Loucy (cell line): ENCODE measurements around the gene CCDC102A.

Source experiments
- H2AFZ ChIP-seq: fragments of 200-600 bp; sonication (generic); 2 replicates; pipeline ENCODE4 v1.6.0; 2016; ENCODE audit warnings: antibody characterized with exemption, mild to moderate bottlenecking, low read length, moderate library complexity
- H3F3A ChIP-seq: fragments of 200-600 bp; 2 replicates; pipeline ENCODE4 v1.6.0; 2016; ENCODE audit warnings: antibody characterized with exemption, low read depth, mild to moderate bottlenecking
- H3K27me3 ChIP-seq: fragments of 200-600 bp; sonication (generic); 2 replicates; pipeline ENCODE4 v1.6.1; 2014; ENCODE audit warnings: low read length, mild to moderate bottlenecking; ENCODE audit not compliant: insufficient read depth, poor library complexity, severe bottlenecking
- H3K36me3 ChIP-seq: fragments of 200-600 bp; sonication (generic); 2 replicates; pipeline ENCODE4 v1.6.1; 2016; ENCODE audit warnings: low read length; ENCODE audit not compliant: insufficient read depth
- H3K4me1 ChIP-seq: fragments of 200-600 bp; sonication (generic); 2 replicates; pipeline ENCODE4 v1.5.1; 2014; ENCODE audit warnings: low read length, mild to moderate bottlenecking; ENCODE audit not compliant: insufficient read depth, poor library complexity, severe bottlenecking
- H3K4me2 ChIP-seq: fragments of 200-600 bp; sonication (generic); 2 replicates; pipeline ENCODE4 v1.6.0; 2014; ENCODE audit warnings: antibody characterized with exemption, low read length, low read depth, mild to moderate bottlenecking; ENCODE audit not compliant: poor library complexity, severe bottlenecking
- H3K4me3 ChIP-seq: fragments of 200-600 bp; sonication (generic); 2 replicates; pipeline ENCODE4 v1.5.1; 2014; ENCODE audit warnings: low read length, mild to moderate bottlenecking, mixed read lengths; ENCODE audit not compliant: poor library complexity, severe bottlenecking
- H3K79me2 ChIP-seq: fragments of 200-600 bp; sonication (generic); 2 replicates; pipeline ENCODE4 v1.6.1; 2014; ENCODE audit warnings: low read length; ENCODE audit not compliant: insufficient read depth
- H3K9ac ChIP-seq: fragments of 200-600 bp; sonication (generic); 2 replicates; pipeline ENCODE4 v1.6.0; 2014; ENCODE audit warnings: mild to moderate bottlenecking, low read depth, low read length, moderate library complexity; ENCODE audit not compliant: poor library complexity, severe bottlenecking
- H3K9me2 ChIP-seq: fragments of 200-600 bp; sonication (generic); replicated peaks from 2 replicates; pipeline ENCODE4 v1.6.1; 2016; ENCODE audit warnings: low read depth, low read length, mixed read lengths
- H3K9me3 ChIP-seq: fragments of 200-600 bp; sonication (generic); 2 replicates; pipeline ENCODE4 v1.6.1; 2014; ENCODE audit warnings: mild to moderate bottlenecking, antibody characterized with exemption, low read length, low read depth; ENCODE audit not compliant: insufficient read depth
- H4K20me1 ChIP-seq: fragments of 200-600 bp; sonication (generic); 2 replicates; pipeline ENCODE4 v1.6.0; 2014; ENCODE audit warnings: antibody characterized with exemption, low read length, mild to moderate bottlenecking; ENCODE audit not compliant: insufficient read depth, poor library complexity, severe bottlenecking
- EZH2phosphoT487 ChIP-seq: fragments of 200-600 bp; IDR thresholded peaks from 2 replicates; pipeline ENCODE4 v1.6.1; 2018; ENCODE audit warnings: antibody characterized with exemption, mild to moderate bottlenecking, moderate library complexity, borderline replicate concordance
- TF ChIP-seq, protein P1 (sequence below): fragments of 200-600 bp; sonication (generic); conservative IDR thresholded peaks from 2 replicates; pipeline ENCODE4 v1.5.1; 2014; ENCODE audit warnings: mild to moderate bottlenecking, antibody characterized with exemption, low read length

The CCDC102A gene

DNA sequence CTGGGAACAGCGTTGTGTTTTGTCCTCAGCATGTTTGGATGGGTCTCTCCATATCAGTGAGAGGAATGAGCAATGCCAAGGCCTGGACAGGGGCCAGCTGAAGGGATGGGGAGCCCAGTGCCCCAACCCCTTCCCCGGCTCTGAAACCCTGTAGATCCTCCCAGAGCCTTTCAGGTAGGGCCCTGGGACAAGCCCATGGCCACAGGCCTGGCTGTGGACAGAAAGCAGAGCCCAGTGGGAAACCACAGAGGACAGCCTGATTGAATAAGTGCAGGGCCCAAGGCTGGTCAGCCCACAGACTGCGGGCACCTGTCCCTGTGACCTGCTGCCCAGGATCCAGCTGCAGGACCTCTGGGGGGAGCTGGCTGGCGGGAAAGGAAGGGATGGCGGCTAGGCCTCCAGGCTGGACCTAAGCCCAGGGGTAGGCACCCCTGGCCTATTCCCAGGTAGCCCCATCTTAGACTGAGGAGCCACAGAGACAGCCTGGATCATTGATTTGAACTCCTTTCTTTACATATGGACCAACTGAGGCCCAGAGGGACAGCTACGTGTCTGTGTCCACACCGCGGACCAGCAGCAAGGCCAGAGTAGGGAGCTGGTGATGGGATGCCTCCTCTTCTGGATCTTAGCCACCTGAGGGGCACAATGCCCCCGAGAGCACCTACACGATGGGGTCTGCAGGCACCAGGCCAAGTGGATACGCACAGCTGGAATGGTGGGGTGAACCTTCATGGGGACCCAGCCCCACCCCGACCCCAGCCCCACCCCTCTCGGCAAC lies 1.3 kb downstream of the CCDC102A start:
- Histone ChIP-seq H3K27me3 (no peaks in the 10 kb centered on the region), H3F3A (0 out of 2 replicates have a peak, but pooled peaks cover 4% of the 10 kb centered on the region), H3K4me1 (peaks cover 82% of the 10 kb centered on the region), H3K4me2 (peak overlapping the region; percentile 77), H4K20me1 (no peaks in the 10 kb centered on the region), H3K9ac (peak overlapping the region; percentile 90), H2AFZ (no peak overlapping the region), H3K79me2 (peaks cover 67% of the 10 kb centered on the region), H3K9me2 (no peaks in the 10 kb centered on the region), H3K9me3 (no peaks in the 10 kb centered on the region), H3K36me3 (no peaks in the 10 kb centered on the region), H3K4me3 (peak overlapping the region; percentile 89)
- no peak for TF ChIP-seq EZH2phosphoT487
- TF ChIP-seq, protein P1, sequence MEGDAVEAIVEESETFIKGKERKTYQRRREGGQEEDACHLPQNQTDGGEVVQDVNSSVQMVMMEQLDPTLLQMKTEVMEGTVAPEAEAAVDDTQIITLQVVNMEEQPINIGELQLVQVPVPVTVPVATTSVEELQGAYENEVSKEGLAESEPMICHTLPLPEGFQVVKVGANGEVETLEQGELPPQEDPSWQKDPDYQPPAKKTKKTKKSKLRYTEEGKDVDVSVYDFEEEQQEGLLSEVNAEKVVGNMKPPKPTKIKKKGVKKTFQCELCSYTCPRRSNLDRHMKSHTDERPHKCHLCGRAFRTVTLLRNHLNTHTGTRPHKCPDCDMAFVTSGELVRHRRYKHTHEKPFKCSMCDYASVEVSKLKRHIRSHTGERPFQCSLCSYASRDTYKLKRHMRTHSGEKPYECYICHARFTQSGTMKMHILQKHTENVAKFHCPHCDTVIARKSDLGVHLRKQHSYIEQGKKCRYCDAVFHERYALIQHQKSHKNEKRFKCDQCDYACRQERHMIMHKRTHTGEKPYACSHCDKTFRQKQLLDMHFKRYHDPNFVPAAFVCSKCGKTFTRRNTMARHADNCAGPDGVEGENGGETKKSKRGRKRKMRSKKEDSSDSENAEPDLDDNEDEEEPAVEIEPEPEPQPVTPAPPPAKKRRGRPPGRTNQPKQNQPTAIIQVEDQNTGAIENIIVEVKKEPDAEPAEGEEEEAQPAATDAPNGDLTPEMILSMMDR, result no peak

DNA sequence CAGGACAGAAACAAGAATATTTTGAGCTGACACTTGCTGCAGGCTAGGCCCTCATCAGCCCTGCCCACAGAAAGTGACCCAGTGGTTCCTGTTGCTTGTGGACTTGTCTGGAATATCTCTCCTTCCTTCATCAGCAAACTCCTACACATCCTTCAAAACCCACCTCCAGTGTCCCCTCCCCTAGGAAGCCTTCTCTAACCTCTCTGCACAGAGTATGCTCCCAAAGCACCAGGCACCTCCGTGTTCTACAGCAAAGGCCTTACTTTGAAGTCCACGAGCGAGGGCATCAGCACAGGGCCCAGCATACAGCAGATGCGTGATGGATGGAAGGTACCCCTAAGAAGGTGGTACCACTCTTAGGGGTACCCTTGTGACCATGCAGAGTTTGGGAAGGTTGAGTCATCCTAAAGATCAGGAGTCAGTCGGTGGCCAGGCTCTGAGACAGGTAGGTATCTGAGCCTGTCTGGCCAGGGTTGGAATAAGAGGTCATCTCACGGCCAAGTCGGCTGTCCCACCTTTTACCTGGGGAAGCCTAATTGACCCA lies 2.0 kb downstream of the CCDC102A start:
- H4K20me1 ChIP-seq, result no peaks in the 10 kb centered on the region
- H3K27me3 ChIP-seq, result no peaks in the 10 kb centered on the region
- H3K4me2 ChIP-seq, result peak overlapping the region; percentile 77
- TF ChIP-seq EZH2phosphoT487, result no peak
- TF ChIP-seq, protein P1, result no peak
- peaks cover 87% of the 10 kb centered on the region for H3K4me1 ChIP-seq
- H3K9me2 ChIP-seq, result no peaks in the 10 kb centered on the region
- peaks cover 71% of the 10 kb centered on the region for H3K79me2 ChIP-seq
- H3K9me3 ChIP-seq, result no peaks in the 10 kb centered on the region
- no peak overlapping the region for H2AFZ ChIP-seq
- peak overlapping the region; percentile 90 for H3K9ac ChIP-seq
- peaks cover 9% of the 10 kb centered on the region; the same call in 1 of the 2 replicates for H3F3A ChIP-seq
- peak overlapping the region; percentile 89 for H3K4me3 ChIP-seq
- no peaks in the 10 kb centered on the region for H3K36me3 ChIP-seq

DNA sequence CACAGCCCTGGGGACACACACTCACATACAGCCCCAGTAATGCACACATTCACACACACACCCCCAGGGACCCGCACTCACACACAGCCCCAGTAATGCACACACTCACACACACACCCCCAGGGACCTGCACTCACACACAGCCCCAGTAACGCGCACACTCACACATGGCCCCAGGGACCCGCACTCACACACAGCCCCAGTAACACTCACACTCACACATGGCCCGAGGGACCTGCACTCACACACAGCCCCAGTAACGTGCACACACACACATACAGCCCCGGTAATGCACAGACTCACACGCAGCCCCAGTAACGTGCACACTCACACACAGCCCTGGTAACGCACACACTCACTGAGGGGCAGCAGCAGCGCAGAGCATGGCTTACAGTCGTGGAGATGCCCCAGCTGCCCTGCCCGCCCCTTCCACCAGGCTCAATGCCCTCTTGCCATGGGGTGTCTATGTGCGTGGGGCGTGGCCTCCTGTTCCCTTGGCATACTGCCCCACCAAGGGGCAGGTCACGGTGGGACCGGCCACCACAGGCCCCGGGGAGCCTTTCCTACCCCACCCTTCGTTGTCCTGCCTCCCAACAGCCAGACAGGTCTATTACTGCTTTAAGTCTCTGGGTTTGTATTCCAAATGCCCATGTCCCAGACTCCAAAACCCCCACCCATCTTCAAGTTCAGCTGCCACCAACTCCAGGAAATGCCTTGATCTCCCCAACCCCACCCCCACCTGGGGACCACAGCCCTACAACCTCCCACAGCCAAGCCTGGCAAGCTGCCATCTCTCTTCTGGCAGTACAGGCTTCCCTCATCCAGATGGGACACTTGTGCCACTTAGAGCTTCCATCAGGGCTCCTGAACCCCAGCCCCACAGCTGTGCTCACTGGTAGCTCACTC lies 2.7 kb downstream of the CCDC102A start:
- TF ChIP-seq, protein P1, result no peak
- no peak for TF ChIP-seq EZH2phosphoT487
- no peaks in the 10 kb centered on the region for H4K20me1 ChIP-seq
- peaks cover 10% of the 10 kb centered on the region; the same call in 1 of the 2 replicates for H3F3A ChIP-seq
- peak overlapping the region; percentile 77 for H3K4me2 ChIP-seq
- H3K9me3 ChIP-seq, result no peaks in the 10 kb centered on the region
- H3K79me2 ChIP-seq, result peaks cover 74% of the 10 kb centered on the region
- peak overlapping the region; percentile 90 for H3K9ac ChIP-seq
- H3K4me3 ChIP-seq, result peak overlapping the region; percentile 89
- no peak overlapping the region for H2AFZ ChIP-seq
- H3K36me3 ChIP-seq, result no peaks in the 10 kb centered on the region
- H3K4me1 ChIP-seq, result peaks cover 84% of the 10 kb centered on the region
- H3K9me2 ChIP-seq, result no peaks in the 10 kb centered on the region
- H3K27me3 ChIP-seq, result no peaks in the 10 kb centered on the region
